ENCODE data around the gene DDX42.

GRCh38 chr17:63790057-63790456 is 16.1 kb downstream of the DDX42 start:
- TF ChIP-seq RNF219 (CRISPR knock-in tag; IDR thresholded peaks at IDR 0.05): no peak
- TF ChIP-seq CTCF (IDR thresholded peaks at IDR 0.05 in 2 of 3, conservative IDR thresholded peaks at IDR 0.05 in 1 of 3; ENCODE audit: insufficient read depth in 2 of 3, low read depth in 1 of 3, low read length in 3 of 3): no peak
- TF ChIP-seq POLR2A (conservative IDR thresholded peaks at IDR 0.05): no peak
- no peak for TF ChIP-seq KLF1 (tag; IDR thresholded peaks at IDR 0.05)
- no peak for TF ChIP-seq GATA2 (CRISPR knock-in tag; IDR thresholded peaks at IDR 0.05)
- no peak for TF ChIP-seq RCOR1 (IDR thresholded peaks at IDR 0.05; ENCODE audit: borderline replicate concordance in 1 of 2, low read depth in 2 of 2, low read length in 2 of 2)
- no peak for TF ChIP-seq RERE (CRISPR knock-in tag; IDR thresholded peaks at IDR 0.05; ENCODE audit: borderline replicate concordance)
- TF ChIP-seq PCBP2 (IDR thresholded peaks at IDR 0.05; ENCODE audit: low read depth, low read length, poor library complexity, severe bottlenecking): no peak
- TF ChIP-seq TCF3 (CRISPR knock-in tag; IDR thresholded peaks at IDR 0.05): no peak
